A204.1 (cell line): ENCODE measurements around the gene TMEM135.
"Not testable (repeated sequence)": the region's sequence is repeated elsewhere in the genome, so short reads cannot be mapped to it uniquely, and the experiment has no call there.

Experiments used
- FAIRE-seq: peaks from 2 replicates; lab custom pipeline; 2012; peaks lifted over from hg19 to GRCh38; lab: Jason Lieb, UNC

TMEM135 gene

GRCh38 chr11:87260811-87261210 is 223.1 kb downstream of the TMEM135 start:
- FAIRE-seq = no peak

GRCh38 chr11:87263264-87263838 is 225.6 kb downstream of the TMEM135 start:
- FAIRE-seq = peak; percentile 53

GRCh38 chr11:87263979-87264378 is 226.2 kb downstream of the TMEM135 start:
- FAIRE-seq = no peak

GRCh38 chr11:87265132-87265531 is 227.4 kb downstream of the TMEM135 start:
- no peak for FAIRE-seq

DNA sequence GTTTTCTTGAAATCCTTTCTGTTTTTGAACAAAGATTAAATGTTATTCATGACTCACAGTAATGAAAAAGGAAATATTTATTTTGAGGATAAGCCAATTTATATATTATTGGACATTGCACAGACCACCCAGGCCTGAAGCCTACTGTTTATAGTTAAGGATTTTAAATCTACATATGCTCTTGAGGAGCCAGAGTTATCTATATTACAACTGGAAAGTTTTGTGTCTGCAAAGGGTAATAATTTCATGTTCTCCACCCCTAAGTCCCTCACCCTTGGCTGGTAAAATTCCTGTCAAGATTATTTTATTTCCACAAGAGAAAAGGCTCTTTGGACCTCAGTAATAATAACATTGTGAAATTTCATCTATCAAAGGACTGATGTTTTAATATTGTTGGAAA is 228.2 kb downstream of the TMEM135 start:
- no peak for FAIRE-seq

GRCh38 chr11:87266751-87267150 is 229.0 kb downstream of the TMEM135 start:
- no peak for FAIRE-seq

GRCh38 chr11:87271951-87272350 is 234.2 kb downstream of the TMEM135 start:
- FAIRE-seq = not testable (repeated sequence)

DNA sequence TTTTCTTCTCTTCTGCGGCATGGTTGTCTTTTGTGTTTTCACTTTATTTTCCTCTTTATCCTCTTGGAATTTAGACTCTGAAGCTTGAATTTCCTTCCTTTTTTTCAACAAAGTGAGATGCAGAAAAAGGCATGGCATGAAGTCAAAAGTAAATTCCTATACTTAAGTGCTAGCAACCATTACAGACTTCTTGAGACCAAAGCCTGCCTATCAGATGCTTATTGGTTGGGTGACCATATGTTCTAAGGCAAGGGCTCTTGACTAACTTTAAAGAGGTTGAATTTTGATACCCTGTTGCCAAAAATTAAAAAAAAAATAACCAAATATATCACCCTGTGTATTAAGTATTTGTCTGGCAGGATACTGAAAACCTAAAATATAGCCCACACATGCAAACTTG is 237.4 kb downstream of the TMEM135 start:
- FAIRE-seq = no peak

- no peak for FAIRE-seq
These were observed 242.4 kb downstream of the TMEM135 start for GRCh38 chr11:87280143-87280542.

DNA sequence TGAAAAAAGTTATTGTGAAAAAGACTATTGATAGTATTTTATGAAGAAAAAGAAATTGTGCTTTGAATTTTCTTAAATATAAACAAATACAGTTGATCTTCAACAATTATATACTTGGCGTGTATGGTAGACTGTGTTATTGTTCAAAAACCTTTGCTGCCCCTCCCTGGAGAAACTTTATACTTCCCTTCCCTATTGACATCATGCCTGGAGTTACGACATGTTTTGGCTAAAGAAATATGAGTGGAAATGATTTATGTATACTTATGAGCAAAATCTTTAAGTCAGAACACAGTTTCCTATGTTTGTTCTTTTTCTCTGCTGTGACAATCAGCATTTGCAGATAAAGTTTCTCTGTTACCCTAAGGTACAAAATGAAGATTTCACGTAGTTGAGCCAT is 243.8 kb downstream of the TMEM135 start:
- no peak for FAIRE-seq

- no peak for FAIRE-seq
These were observed 246.6 kb downstream of the TMEM135 start for GRCh38 chr11:87284306-87284705.

- FAIRE-seq = not testable (repeated sequence)
These were observed 247.9 kb downstream of the TMEM135 start for GRCh38 chr11:87285674-87286073.

DNA sequence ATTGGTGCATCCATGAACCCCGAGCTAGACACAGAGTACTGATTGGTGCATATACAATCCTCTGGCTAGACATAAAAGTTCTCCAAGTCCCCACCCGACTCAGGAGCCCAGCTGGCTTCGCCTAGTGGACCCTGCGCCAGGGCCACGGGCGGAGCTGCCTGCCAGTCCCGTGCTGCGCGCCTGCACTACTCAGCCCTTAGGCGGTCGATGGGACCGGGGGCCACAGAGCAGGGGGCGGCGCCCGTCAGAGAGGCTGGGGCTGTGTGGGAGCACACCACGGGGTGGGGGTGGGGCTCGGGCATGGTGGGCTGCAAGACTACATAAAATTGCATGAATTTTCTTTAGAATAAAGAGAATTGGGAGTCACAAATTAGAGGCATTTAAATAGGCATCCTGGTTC is 248.6 kb downstream of the TMEM135 start:
- no peak for FAIRE-seq

GRCh38 chr11:87290304-87290922 is 252.7 kb downstream of the TMEM135 start:
- peak; percentile 99 for FAIRE-seq

- no peak for FAIRE-seq
These were observed 254.9 kb downstream of the TMEM135 start for GRCh38 chr11:87292598-87292997.

GRCh38 chr11:87295237-87295636 is 257.5 kb downstream of the TMEM135 start:
- no peak for FAIRE-seq

DNA sequence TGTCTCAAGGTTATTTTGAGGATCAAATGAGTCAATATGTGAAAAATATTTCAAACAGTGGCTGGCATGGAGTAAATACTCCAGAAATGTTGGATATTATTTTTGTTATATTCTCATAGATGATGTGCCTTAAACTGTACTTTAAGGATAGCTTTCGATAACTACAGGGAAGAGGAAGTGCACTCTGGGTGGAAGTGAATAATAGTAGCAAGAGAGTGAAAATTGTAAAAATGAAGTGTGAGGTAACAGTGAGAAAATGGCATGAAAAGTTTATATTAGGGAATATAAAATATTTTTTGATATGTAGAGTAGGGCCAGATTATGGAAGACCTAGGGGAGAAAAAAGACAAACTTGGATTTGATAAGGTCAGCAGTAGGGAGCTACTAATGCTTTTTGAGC is 258.9 kb downstream of the TMEM135 start:
- no peak for FAIRE-seq

- FAIRE-seq = no peak
These were observed 260.4 kb downstream of the TMEM135 start for GRCh38 chr11:87298155-87298554.

- FAIRE-seq = no peak
These were observed 261.3 kb downstream of the TMEM135 start for GRCh38 chr11:87299041-87299481.

- no peak for FAIRE-seq
These were observed 263.1 kb downstream of the TMEM135 start for GRCh38 chr11:87300640-87301380.

- no peak for FAIRE-seq
These were observed 264.2 kb downstream of the TMEM135 start for GRCh38 chr11:87301785-87302540.

- FAIRE-seq = no peak
These were observed 266.7 kb downstream of the TMEM135 start for GRCh38 chr11:87304412-87304811.
